GM18519 (cell line): ENCODE measurements around the gene PFDN5.
A peak's percentile ranks its signal among the peaks of the same experiment; 100 is the strongest.
"Not testable (repeated sequence)": the region's sequence is repeated elsewhere in the genome, so short reads cannot be mapped to it uniquely, and the experiment has no call there.

Experiments used
- ATAC-seq: cut with Tn5 transposase; IDR thresholded peaks from one replicate; pipeline ENCODE4 v1.9.1; 2021; ENCODE audit warnings: mild to moderate bottlenecking, moderate library complexity; ENCODE audit not compliant: unreplicated experiment, low FRiP score

PFDN5 gene

DNA sequence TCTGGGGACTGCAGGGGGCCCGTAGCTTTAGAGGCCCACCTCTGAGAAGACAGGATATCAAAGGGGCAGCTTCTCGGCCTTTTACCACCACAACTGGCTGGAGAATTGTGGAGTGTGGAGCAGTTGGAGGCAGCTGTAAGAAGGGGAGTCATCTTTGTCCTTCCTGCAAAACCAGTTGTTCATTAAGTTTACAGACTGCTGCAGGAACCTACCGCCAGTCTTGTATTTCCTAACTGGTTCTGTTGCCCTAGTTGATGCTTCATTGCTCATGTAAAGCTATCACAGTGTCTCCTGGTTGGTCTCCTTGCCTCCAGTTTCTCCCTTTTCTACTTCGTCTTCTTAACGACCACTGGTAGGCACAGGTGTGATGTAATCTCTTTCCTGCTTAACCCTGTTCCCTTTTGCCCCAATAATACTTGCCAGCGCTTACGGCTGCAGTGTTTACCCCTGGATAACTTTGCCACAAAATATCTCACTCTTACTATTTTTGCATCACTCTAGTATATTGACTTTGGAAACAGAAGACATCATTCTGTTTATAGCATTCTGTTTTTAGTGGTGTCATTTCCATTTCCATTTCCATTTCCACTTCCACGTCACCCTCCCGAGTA, 15.3 kb upstream of the PFDN5 start:
- ATAC-seq, result no peak

DNA sequence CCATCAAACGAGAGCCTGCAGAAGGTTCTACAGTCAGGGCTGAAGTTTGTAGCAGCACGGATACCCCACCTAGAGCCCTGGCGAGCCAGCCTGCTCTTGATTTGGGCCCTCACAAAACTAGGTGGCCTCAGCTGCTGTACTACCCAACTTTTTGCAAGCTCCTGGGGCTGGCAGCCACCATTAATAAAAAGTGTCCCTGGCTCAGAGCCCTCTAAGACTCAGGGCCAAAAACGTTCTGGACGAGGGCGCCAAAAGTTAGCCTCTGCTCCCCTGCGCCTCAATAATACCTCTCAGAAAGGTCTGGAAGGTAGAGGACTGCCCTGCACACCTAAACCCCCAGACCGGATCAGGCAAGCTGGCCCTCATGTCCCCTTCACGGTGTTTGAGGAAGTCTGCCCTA, 8.9 kb upstream of the PFDN5 start:
- no peak for ATAC-seq

DNA sequence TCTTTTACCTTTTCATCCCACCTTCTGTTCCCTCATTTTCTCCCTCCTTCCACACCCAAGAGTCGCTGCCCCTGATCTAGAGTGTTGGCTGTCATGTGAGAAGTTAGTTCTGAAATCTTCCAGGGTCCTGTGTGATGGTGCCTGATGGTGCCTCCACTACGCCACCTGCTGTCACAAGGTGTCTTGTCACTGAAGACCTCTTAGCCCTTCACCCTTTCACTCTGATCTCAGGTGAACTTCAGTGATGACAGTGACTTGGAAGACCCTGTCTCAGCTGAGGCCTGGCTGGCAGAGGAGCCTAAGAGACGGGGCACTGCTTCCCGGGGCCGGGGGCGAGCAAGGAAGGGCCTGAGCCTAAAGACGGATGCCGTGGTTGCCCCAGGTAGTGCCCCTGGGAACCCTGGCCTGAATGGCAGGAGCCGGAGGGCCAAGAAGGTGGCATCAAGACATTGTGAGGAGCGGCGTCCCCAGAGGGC, 7.6 kb upstream of the PFDN5 start:
- no peak for ATAC-seq

DNA sequence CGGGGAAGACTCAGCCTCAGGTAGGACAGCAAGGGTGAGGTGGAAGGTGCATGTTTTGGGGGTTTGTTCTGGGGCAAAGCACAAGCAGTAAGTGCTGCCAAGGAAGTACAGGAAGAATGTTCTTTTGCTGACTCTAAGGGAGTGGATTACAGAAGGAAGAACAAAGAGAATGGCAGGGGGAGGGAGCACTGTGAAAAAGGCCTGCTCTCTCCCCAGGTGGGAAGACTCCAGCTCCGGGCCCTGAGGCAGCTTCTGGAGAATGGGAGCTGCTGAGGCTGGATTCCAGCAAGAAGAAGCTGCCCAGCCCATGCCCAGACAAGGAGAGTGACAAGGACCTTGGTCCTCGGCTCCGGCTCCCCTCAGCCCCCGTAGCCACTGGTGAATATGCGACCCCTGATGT, 7.0 kb upstream of the PFDN5 start:
- no peak for ATAC-seq

DNA sequence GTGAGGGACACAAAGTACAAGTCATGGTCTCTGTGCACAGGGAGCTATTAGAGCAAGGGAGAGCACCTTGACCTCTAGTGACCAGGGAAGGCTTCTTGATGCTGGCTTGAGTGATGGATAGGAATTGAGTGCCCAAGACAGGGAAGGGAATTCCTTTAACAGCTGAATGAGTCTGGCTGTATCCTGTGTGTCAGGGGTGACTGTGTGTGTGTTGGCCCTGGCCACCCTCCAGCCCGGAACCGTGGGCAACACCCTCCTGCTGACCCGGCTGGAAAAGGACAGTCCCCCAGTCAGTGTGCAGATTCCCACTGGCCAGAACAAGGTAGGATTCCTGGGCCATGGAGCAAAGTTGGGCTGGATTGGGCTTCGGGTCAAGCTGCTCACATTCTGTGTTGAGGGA, 5.5 kb upstream of the PFDN5 start:
- no peak for ATAC-seq

DNA sequence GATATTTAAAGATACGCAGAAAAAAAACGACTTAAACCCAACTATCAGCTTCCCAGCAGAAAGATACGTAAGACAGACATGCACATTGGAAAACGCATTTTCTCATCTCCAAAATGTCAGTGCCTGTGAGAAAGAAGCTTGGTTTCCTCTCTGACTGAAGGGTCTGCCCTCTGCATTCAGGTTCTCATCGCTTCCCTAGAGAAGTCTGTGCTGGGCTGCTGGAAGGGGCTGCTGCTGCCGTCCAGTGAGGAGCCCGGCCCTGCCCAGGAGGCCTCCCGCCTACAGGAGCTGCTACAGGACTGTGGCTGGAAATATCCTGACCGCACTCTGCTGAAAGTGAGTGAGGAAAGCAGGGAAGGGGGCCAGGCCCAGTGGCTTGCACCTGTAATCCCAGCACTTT, 4.7 kb upstream of the PFDN5 start:
- no peak for ATAC-seq

DNA sequence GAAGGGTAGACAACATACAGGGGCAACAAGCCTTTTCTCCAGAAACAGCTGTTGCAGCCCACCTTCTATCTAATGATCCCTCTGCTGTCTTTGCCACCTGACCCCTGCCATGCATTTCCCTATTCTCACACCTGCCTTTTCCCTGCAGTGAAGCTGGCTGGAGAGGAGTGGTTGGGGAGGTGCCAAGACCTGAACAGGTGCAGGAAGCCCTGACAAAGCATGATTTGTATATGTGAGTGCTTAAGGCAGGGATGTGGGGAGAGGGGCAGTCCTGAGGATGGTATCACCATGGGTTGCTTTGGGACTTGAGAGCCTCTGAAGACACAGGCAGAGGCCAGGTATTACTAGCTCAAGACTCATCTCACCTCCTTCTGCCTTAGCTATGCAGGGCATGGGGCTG, 2.9 kb upstream of the PFDN5 start:
- ATAC-seq, result no peak

DNA sequence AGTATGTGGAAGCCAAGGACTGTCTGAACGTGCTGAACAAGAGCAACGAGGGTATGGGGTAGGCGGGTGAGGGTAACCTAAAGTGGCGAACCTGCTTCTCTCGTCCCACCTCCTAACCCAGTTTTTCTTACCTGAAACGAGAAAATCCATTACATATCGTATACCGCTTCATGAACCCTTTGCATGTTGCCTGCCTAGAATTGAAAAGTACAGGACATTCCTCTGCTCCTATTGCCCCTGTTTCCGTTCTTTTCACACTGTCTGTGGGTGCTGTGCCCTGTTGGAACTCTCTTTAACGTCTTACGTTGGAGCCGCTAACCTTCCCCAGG, 513 bp downstream of the PFDN5 start:
- no peak for ATAC-seq

DNA sequence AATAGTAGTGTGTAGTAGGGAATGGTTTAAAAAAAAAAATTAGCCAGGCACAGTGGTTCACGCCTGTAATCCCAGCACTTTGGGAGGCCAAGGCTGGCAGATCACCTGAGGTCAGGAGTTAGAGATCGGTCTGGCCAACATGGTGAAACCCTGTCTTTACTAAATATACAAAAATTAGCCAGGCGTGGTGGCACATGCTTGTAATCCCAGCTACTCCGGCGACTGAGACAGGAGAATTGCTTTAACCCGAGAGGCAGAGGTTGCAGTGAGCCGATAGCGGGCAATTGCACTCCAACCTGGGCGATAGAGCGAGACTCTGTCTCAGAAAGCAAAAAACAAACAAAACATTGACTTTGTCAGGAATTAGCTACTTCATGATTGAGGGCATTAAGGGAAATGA, 1.8 kb downstream of the PFDN5 start:
- ATAC-seq, result not testable (repeated sequence)

DNA sequence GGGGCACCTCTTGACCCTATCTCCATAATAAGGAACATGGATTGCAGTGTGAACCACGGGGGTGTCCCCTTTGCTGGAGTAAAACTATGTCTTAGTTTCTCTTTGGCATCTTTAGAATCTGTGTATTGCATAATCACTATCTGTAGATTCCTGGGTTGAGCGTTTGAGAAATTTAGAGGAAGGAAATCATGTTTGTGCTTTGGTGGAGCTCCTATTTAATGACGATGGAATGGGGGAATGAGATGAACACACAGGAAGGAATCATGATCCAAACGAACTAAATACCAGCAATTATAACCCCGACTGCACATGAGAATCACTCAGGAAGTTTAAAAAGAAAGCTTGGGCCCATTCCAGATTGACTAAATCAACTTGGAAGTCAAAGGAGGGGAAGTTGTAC, 2.8 kb downstream of the PFDN5 start:
- no peak for ATAC-seq

DNA sequence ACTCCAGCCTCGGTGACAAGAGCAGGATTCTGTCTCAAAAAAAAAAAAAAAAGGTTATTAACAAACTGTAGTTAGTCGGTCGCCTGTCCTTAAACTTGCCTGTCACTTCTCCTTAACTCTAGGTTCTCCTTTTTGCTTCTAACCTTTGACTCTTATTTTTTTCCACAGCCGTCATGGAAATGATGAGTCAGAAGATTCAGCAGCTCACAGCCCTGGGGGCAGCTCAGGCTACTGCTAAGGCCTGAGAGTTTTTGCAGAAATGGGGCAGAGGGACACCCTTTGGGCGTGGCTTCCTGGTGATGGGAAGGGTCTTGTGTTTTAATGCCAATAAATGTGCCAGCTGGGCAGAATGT, 3.7 kb downstream of the PFDN5 start:
- no peak for ATAC-seq

DNA sequence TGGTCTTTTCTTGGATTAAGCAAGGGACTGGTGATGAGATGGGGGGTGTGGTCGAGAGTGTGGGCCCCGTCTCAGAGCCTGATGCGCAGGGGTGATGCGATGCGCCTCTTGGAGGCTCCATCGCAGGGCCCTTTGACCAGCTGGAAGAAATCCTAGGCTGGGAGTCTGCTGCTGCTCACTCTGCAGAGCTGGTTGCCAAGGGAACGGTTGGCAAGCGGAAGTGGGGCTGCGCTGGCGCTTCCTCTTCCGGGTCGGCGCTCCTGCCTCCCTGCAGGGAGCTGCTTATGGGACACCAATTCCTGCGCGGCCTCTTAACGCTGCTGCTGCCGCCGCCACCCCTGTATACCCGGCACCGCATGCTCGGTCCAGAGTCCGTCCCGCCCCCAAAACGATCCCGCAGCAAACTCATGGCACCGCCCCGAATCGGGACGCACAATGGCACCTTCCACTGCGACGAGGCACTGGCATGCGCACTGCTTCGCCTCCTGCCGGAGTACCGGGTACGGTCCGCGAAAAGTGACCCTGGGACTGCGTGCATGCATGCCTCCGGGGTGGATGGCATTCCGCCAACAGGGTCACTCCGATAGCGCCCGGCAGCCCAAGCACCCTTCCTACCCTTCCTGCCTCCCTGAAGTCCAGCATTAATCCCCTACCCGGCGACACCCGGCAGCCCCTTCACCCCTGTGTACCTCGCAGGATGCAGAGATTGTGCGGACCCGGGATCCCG, 4.3 kb downstream of the PFDN5 start, which contains the start of gene MYG1:
Gene MYG1, plus strand, starts transcription at position 242 of the 727 bp plus-strand sequence. Its CDS starts 43 bp downstream, at position 285.
- peak; percentile 57 for ATAC-seq

DNA sequence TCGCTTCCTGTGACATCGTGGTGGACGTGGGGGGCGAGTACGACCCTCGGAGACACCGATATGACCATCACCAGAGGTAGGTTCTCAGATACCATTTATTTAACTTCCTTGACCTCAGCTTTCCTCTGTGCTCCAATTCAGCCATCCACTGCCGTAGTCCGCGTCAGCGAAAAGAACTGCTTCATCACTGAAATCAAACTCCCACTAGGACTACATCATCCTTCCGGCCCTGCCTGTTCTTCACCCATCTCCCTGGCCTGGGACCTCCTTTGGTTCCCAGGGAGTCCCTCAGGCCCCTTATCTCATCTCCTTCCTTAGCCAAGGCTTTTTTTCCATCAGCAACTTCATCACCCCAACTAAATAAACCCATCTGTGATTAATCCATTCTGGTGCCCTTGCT, 4.8 kb downstream of the PFDN5 start:
- ATAC-seq, result no peak

DNA sequence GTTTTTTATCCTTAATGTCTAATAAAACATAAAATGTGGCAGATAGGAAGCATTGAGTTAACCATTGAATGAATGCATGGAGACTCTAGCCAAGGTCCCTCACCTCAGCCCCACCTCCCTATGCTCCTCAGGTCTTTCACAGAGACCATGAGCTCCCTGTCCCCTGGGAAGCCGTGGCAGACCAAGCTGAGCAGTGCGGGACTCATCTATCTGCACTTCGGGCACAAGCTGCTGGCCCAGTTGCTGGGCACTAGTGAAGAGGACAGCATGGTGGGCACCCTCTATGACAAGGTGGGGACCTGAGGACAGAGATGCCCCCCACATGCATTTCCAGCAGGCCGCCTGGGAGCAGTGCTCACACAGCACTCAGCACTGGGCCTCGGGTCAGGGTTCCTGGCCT, 7.6 kb downstream of the PFDN5 start:
- no peak for ATAC-seq

DNA sequence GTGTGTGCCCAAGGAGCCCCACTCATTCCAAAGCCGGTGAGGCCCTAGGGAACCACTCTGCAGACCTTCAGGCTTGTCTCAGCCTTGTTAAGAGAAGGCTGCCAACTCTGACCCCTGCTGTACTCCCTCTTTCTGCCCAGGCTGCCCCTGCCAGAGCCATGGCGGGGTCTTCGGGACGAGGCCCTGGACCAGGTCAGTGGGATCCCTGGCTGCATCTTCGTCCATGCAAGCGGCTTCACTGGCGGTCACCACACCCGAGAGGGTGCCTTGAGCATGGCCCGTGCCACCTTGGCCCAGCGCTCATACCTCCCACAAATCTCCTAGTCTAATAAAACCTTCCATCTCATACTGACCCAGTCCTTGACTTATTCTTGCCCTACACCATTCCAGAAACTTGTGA, 11.5 kb downstream of the PFDN5 start:
- ATAC-seq, result no peak

DNA sequence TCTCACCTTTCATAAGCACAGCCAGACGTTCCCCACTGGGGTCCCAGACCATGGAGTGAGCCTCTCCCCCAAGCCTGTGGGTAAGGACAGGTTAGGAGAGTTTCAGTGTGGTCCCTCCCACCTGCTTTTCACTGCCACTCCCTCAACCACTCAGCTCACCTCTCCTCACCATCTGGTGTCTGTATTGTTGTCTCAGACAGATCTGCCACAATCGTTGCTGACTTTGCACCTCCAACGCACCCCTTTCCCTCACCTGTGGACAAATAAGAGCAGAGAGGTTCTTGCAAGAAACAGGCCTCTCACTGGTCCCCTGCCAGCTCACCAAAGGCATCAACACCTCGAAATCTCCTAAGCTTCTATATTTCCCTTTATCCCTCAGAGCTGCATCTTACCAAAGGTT, 12.9 kb downstream of the PFDN5 start:
- ATAC-seq, result no peak

DNA sequence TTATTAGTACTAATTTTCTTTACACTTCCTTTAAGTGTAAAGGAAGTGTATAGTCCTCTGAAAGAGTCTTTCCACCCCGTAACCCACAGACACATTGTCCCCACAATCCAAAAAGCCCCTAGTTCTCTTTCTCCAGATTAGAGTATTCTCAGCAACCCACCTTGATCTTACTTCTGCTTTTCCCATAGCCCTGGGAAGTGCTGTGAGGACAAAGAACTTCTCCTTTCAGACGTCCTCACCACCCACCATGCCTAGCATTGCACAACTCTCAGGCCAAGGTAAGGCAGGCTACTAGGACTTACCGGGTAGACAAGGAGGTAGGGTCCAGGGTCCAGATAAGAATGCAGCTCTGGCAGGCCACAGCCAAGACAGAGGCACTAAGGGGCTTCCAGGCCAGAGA, 18.7 kb downstream of the PFDN5 start:
- no peak for ATAC-seq

DNA sequence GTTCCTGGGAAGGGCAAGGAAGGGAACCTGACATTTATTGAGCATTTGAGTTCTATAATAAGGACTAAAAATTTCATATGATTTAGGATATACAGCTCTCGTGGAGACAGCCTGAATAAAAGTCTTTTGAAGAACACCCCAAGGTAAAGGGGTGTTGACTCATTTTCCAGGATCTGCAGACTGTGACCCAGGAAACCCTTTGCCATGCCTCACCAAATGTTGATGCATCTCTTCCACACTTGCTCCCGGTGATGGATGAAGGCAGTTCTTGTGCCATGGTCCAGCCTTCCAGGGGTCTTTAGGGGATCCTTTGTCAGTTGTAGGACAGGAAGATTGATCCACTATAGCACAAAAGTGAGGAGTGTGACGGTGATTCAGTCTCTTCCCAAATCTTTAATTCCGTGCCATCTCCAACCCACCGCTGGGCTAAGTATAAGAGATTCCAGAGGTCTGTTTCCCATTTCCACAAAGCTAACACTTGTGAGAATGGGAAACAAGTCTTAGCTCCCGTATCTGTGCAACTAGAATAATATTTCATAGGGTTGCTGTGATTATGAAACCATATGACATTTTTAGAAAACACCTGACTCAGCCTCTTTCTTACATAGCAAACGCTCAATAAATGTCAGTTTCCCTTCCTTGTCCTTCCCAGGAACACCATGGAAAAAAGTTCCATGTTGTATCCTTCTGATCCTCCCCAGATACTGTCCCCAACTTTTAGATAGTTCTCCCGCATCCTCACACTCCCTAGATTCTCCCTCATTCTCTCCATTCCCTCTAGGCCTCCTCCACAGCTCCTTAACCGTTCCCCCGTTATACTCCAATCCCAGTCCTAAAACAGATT, 25.2 kb downstream of the PFDN5 start:
- no peak for ATAC-seq

DNA sequence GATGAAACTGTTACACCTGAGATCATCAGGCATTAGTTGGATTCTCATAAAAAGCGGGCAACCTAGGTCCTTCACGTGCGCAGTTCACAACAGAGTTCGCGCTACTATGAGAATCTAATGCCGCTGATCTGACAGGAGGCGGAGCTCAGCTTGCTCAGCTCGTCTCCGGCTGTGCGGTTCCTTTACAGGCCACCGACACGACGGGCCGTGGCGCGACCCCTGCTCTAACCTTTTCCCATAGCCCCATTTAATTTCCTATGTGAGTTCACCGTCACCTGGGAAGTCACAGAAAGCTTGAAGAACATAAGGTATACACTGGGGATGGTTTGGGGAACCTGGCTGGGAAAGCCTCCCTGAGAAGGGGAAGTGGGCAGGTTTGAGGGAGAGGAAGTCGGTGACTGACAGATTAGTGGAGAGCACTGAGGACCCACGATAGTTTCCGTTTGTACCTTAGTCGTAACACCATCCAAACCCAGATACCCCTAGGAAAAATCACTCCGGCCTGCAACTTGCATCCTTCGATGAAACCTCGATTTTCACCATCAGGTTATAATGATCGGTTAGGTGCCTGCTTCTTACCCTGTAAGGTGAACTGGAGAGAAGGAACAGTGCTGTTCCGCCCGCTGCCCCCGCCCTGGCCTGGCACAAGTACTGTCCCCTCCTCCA, 28.9 kb downstream of the PFDN5 start:
- no peak for ATAC-seq

DNA sequence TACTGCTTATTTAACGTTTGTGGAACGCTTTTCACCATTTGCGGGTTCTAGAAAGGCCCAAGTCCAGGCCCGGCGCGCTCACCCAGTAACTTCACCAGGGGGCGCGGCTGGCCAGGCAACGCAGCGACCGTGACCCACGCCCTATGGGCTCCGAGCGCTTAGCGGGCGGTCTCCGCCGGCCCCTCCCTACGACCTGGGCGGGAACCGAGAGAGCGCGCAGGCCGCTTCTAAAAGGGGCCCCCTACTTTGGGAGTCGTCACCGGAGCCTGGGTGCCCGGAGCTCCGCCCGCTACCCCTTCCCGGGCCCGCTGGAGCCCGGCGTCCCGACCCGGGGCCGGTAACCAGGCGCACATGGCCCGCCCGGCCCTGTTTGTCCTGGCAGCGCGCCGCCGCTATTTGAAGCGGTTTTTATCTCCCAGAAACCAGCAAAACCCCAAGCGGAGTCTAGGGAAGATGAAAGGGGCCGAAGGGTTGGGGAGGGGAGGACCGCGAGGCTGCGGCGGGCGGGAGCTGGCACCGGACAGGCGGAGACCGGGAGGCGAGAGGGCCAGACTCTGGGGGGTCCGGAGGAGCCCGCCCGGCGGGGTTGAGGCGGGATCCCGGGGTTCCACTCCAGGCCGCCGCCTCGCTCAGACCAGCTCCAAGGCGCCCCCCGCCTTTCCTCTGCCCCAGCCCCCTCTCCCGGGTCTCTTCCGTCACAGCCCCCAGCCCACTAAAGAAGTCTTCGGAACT, 29.6 kb downstream of the PFDN5 start:
- ATAC-seq, result no peak
